Measurements from ENCODE around the gene LYPLAL1.

The LYPLAL1 gene

DNA sequence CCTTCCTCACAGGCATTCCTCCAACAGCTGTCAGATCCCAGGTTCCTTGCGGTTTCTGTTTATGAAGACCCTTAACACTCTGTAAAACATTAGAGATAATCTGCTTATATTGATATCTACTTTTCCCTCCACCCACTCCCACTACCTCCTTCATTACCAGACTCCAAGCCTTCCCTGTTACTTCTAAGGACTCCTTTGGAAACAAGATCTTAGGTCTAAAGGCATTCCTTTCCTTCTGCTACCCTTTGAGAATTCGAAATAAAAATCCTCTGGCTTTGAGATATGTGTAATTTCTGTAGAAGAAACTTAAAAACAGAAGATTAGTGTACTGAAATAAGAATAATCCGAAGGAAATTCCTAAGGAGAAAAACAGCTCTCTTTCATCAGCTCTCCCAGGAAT lies 23.7 kb upstream of the LYPLAL1 start:
- DNase-seq (ENCODE audit: low read depth) = peak; percentile 7
- TF ChIP-seq, protein P1, sequence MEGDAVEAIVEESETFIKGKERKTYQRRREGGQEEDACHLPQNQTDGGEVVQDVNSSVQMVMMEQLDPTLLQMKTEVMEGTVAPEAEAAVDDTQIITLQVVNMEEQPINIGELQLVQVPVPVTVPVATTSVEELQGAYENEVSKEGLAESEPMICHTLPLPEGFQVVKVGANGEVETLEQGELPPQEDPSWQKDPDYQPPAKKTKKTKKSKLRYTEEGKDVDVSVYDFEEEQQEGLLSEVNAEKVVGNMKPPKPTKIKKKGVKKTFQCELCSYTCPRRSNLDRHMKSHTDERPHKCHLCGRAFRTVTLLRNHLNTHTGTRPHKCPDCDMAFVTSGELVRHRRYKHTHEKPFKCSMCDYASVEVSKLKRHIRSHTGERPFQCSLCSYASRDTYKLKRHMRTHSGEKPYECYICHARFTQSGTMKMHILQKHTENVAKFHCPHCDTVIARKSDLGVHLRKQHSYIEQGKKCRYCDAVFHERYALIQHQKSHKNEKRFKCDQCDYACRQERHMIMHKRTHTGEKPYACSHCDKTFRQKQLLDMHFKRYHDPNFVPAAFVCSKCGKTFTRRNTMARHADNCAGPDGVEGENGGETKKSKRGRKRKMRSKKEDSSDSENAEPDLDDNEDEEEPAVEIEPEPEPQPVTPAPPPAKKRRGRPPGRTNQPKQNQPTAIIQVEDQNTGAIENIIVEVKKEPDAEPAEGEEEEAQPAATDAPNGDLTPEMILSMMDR (conservative IDR thresholded peaks at IDR 0.05; ENCODE audit: low read depth, low read length) = no peak
- H3K4me3 ChIP-seq (ENCODE audit: low read depth, low read length) = no peak overlapping the region

DNA sequence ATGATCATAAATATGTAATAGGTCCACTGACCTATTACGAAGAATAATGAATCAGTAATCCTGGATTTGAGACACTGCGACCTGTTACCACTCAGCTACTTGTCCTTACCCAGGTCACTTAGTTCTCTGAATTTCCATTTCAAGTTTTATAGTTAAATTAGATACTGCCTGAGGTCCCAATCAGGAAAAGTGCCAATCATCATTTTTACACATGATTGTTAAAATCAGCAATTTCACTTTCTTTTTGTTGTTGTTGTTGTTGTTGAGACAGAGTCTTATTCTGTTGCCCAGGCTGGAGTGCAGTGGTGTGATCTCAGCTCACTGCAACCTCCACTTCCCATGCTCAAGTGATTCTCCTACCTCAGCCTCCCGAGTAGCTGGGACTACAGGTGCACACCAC lies 22.8 kb upstream of the LYPLAL1 start:
- H3K4me3 ChIP-seq (ENCODE audit: low read depth, low read length) = no peak overlapping the region
- DNase-seq (ENCODE audit: low read depth) = no peak
- TF ChIP-seq, protein P1 (conservative IDR thresholded peaks at IDR 0.05; ENCODE audit: low read depth, low read length) = no peak

DNA sequence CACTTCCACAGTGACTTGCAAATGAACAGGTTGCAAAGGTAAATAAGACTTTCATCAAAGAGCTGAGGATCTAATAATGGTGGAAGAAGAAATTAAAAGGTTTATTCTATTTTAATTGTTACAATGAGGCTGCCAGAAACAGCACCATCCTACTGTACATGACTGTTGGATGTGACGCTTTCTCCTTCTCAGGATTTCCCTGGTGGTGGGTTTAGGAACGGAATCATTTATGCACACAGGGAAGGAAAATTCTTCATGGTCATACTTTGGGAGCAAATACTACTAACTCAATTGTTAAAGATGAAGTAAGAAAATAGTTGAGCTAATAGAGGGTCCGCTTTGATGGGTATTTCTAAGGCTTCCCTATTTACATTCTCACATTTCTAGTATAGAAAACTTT lies 22.2 kb upstream of the LYPLAL1 start:
- TF ChIP-seq, protein P1 (conservative IDR thresholded peaks at IDR 0.05; ENCODE audit: low read depth, low read length) = no peak
- DNase-seq (ENCODE audit: low read depth) = no peak
- no peak overlapping the region for H3K4me3 ChIP-seq (ENCODE audit: low read depth, low read length)

DNA sequence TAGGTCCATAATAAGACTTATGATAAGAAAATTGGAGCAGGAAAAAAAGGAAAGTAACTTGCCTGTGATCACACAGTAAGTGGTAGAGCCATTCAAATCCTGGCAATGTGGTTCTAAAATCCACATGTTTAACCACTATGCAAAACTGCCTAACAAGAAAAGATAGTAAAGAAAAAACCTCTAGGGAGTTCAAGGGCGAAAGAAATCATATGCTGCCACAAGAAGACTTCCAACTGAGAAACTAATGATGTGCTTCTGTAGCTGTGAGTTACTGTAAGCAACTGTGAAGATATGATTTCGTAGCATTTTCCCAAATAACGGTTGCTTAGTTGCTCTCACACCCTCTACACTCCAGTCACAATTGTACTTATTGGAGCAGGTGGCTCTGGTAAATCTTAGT lies 20.9 kb upstream of the LYPLAL1 start:
- no peak for DNase-seq (ENCODE audit: low read depth)
- H3K4me3 ChIP-seq (ENCODE audit: low read depth, low read length) = no peak overlapping the region
- TF ChIP-seq, protein P1 (conservative IDR thresholded peaks at IDR 0.05; ENCODE audit: low read depth, low read length) = no peak

DNA sequence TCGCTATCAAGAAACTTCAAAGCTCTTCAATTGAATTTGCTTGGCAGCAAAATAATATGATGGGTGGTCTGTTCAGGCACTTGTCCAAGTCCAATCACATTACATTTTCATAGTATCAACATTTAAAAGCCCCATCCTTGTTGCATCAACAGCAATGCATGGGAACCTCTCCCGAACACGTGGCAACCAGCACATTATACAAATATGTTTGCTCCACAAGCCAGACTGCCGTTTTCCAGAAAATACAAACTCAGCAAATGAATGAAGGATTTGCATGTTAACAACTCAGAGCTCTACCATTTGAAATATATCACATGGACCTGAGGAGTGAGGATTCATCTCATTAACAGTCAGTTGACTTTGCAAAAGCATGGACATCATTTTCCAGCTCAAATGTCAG lies 20.0 kb upstream of the LYPLAL1 start:
- TF ChIP-seq, protein P1 (conservative IDR thresholded peaks at IDR 0.05; ENCODE audit: low read depth, low read length) = no peak
- DNase-seq (ENCODE audit: low read depth) = no peak
- no peak overlapping the region for H3K4me3 ChIP-seq (ENCODE audit: low read depth, low read length)

DNA sequence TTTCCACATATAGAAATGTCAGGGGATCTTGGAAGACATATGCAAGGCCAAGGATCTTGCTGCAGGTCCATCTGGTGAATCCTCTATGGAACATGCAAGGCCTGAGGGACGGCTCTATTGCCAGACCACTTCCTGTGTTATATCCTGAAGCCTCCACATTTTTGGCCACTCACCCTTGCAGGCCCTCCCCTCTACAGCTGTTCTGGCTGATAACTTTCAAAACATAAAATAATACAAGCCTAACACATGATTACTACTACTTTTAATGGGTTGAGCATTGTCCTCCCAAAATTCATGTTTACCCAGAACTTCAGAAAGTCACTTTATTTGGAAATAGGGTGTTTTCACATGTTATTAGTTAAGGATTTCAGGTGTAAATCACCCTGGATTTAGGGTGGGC lies 18.5 kb upstream of the LYPLAL1 start:
- no peak overlapping the region for H3K4me3 ChIP-seq (ENCODE audit: low read depth, low read length)
- TF ChIP-seq, protein P1 (conservative IDR thresholded peaks at IDR 0.05; ENCODE audit: low read depth, low read length) = no peak
- peak; percentile 37 for DNase-seq (ENCODE audit: low read depth)

DNA sequence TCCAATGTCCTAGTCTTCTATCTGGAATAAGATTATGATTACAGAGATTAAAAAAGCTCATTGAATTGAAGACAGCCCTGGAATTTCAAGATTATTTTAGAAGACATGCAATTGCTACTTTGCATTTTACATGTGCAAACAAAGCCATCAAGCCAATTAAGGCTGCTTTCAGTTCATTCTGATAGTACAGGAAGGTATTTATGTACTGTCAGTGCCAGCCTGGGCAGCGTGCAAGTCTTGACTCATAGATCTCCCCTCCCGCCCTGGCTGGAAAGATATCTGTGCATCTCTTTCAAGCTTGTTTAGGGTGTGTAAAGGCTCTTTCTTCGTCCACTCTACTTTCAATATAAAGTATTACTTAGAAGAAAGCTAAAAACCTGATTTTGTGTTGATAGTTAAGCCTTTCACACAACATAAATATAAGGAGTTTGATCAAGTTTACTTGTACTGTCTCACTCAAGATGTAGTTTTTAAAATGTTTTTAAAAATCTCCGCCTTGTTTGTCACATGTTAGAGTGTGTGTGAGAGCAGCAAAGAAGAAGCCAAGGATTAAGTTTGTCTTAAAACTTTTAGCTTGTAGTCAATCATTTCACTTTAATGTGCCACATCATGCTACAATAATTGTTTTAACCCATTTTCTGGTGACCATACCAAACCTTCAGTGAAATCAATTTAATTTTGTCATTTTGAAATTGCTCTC lies 13.6 kb upstream of the LYPLAL1 start:
- TF ChIP-seq, protein P1 (conservative IDR thresholded peaks at IDR 0.05; ENCODE audit: low read depth, low read length) = no peak
- H3K4me3 ChIP-seq (ENCODE audit: low read depth, low read length) = no peak overlapping the region
- no peak for DNase-seq (ENCODE audit: low read depth)

Measured in choroid plexus epithelial cell (primary cell).